NT2/D1 (cell line): ENCODE measurements around the gene FARP1.

ENCODE experiments used
- SUZ12 ChIP-seq: IDR thresholded peaks from 2 replicates; pipeline ENCODE4 v1.6.1; 2011; ENCODE audit not compliant: insufficient read length, insufficient read depth; ENCODE audit errors: extremely low read depth
- YY1 ChIP-seq: IDR thresholded peaks from 2 replicates; pipeline ENCODE4 v1.6.1; 2011; ENCODE audit not compliant: insufficient read length, insufficient read depth
- ZNF274 ChIP-seq: IDR thresholded peaks from 2 replicates; pipeline ENCODE4 v1.6.1; 2011; ENCODE audit warnings: mild to moderate bottlenecking, low read depth, low read length

- TF ChIP-seq YY1 (no peak), ZNF274 (no peak), SUZ12 (no peak)
Observed at GRCh38 chr13:98338310-98338709, 195.4 kb downstream of the FARP1 start.
